Liver (tissue), 3 donors: ENCODE results near the gene IPO9.

Experiments
- CTCF ChIP-seq: fragments of 150-350 bp; IDR thresholded peaks from 2 replicates; pipeline ENCODE4 v1.5.1; 2017; ENCODE audit warnings: improper control_type of control experiment, low read depth, low read length; ENCODE audit not compliant: missing input control
- RAD21 ChIP-seq, 2 donors: IDR thresholded peaks; 2 replicates each; pipeline ENCODE4 v1.6.1; 2016; ENCODE audit warnings: antibody characterized with exemption in 2 of 2, mild to moderate bottlenecking in 2 of 2
- REST ChIP-seq: IDR thresholded peaks from 2 replicates; pipeline ENCODE4 v1.6.1; 2016; ENCODE audit warnings: antibody characterized with exemption, mild to moderate bottlenecking
- TAF1 ChIP-seq: conservative IDR thresholded peaks from 2 replicates; pipeline ENCODE4 v1.6.1; 2016; ENCODE audit warnings: antibody characterized with exemption, mild to moderate bottlenecking
- donor health status: healthy.
- donor health status: healthy.

GRCh38 chr1:201841265-201841912 lies 12.4 kb downstream of the IPO9 start:
- TF ChIP-seq CTCF: no peak
- no peak for TF ChIP-seq RAD21 (IDR thresholded peaks at IDR 0.05)
- no peak for TF ChIP-seq REST
- no peak for TF ChIP-seq TAF1
